ENCODE results near the gene JARID2.

The JARID2 gene

DNA sequence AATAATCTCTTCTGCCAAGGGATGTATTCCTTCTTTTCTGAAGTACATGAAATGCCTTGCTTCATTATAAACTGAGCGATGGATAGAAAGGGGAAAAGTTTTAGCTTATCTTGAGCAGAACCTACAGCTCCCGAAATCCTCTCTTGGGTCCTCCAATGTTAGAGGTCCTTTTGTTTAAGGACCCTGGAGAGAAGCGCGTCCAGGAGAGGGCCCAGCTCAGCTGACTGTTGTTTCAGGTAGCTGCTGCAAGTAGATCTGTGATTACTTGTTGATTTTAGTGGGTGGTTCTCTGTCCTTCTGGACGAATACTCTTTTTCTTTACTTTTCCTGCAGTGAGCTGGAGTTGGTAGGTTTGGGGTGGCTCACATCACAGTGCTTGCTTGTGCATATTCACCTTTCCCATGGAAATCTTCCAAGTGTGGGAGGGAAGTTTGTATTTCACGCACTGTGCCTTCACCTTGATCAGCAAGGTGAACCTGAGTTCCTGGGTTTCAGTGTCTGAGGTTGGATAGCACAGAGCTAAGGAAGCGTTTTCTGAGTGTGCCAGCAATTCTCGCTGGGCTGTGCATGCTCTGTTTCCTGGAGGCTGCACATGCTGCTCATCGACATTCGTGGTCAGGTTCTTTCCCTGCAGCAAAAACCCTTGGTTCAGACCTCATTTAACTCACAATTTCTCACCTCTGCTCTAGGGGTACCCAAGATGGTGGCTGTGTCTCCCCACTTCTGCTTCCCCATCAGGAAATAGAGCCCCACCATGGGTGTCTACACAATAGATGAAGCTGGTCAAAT is 176.3 kb downstream of the JARID2 start:
- no peak for DNase-seq (ENCODE audit: low spot score)

DNA sequence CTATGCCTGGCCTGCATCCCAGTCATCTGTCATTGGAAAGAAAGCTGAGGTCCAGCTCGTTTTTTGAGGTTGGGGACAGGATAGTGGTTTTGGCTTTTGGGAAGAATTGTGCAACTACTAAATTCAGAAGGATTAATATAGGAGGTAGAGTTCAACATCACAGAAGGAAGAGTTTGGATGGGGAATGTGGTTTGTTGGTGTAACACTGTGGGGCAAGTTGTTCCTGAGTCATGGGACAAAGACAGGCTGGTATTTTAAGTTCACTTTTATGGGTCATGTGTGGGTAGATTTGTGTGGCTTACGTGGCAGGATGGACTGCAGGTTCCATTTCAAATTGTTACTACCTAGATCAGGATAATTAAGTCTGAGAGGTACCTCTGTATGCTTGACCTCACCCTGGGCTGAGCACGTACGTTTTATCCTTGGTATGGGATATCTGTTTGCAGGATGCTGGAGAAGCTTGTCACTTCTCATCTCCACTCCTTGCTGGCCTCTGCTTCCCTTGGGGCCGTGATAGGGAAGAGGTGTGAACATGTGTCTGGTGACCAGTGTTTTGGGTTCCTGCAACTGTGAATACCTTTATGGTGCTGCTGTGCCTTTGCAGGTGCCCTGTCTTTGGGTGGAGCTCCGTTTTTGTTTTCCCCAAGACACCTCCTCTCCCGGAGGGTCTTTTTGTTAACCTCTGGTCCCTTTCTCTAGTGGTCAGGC is 177.6 kb downstream of the JARID2 start:
- DNase-seq (ENCODE audit: low spot score): no peak

DNA sequence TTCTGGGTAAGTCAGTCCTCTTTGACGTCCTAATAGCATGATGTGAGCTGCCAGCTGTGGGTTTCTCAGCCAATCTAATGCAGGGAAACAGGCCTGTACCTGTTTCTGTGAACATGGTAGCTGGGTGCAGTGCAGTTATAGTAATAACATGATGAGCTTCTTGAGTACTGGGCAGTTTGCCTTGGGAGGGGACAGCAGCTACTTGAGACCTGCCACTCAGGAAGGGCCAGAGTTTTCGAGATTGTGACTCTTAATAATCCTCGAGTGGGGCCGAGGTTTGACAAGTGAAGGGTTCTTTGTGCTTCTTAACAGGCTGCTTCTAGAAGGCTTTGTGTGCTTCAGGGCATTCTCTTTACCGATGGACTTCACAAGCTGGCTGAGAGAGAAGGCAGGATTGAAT is 180.1 kb downstream of the JARID2 start:
- DNase-seq (ENCODE audit: low spot score): no peak

DNA sequence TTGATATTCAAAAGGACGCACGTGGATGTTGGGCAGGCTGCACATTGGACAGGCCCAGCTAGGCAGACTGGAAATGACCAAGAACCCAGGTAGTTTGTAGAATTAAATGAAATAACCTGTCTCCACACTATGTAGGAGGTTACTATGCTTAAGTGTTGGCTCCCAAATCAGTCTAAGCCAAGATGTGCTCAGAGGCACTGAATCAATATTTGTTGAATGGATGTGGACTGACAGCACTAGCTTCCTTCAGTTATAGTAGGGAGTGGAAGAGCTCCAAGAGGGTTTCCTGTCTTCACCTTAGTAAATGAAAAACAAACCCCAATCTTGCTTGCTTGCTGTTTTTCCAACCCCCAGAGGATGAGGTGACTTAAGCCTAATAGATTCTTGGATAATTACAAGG is 180.5 kb downstream of the JARID2 start:
- DNase-seq (ENCODE audit: low spot score): no peak

DNA sequence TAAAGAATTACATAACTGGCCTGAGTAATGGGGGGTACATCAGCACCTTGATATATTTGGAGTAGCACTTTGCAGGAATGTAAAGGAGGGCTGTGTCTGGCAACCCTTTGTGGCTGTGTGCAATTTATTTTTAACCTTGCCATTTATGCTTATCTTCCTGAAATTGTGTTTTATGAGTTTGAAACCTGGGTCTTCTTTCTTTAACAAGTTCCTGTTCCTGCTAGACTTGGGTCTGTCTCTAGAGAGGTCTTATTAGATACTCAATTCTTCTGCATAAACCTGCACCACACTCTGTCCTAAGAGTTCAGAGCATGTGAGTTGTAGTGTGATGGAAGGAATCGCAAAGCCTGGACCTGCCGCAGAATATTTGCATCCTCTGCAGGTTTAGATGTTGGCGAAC is 181.0 kb downstream of the JARID2 start:
- DNase-seq (ENCODE audit: low spot score): no peak

DNA sequence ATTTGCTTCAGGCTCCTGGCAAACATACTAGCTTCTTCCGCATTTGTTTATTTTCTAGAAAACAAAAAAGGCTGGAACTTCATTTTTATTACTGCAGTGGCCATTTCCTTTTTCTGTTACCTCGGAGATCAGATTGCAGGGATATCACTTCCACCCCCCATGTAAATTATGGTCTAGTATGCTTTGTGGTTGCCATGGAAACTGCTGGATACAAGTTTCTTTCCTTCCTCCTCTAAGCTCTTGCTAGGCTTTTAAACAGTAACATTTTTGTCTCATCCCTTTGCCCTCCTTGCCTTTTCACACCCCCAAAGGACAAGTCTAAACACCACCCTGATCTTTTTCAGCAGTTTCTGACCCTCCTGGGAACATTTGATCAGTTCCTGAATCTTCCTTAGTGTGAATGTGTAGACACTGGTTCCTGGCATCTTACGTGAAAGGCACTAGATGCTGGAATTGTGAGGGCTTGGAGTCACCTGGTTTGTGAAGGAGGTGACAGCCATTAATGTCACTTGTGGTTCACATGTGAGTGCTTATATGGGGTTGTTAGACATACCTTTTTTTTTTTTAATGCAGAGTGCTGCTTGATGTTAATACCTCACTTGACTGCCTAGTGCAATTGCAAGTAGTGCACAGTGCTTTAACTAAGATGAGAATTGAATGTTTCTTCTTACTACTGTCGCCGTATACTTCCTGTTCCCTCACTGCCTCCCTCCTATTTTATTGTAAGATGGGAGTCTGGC is 181.6 kb downstream of the JARID2 start:
- peak; percentile 29 for DNase-seq (ENCODE audit: low spot score)

DNA sequence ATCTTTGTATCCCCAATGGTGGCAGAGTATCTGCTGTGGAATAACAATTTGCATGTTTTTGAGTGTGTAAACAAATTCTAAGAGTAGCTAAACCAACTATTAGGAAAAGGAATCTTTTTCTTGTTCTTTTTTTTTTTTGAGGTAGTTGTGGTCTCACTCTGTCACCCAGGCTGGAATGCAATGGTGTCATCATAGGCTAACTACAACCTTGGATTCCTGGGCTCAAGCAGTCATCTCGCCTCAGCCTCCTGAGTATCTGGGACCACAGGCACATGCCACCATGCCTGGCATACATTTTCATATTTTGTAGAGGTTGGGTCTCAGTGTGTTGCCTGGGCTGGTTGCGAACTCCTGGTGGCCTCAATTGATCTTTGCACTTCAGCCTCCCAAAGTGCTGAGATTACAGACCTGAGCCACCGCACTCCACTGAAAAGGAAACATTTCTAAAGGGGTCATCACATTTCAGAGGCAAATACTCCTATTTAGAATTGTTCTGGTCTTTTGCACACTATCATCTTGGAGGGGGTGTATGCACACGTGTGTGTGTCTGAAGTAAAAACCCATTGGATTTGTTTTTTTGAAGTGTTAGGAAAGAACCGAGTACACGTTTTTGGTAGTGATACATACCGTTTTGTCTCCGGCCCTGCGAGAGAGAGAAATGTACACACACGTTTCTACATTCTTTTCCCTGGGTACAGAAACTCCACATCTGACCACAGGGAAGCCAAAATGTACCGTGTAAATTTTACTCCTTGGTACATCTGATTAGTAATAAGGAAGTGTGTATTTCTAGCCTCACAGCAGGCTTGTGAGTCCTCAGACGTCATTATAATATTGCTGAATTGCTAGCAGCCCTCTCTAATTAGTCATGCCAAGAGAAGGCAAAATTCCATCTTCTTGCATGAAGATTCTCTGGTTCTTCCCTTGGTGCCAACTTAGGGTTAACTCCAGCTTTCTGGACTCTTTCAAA is 183.6 kb downstream of the JARID2 start:
- no peak for DNase-seq (ENCODE audit: low spot score)

DNA sequence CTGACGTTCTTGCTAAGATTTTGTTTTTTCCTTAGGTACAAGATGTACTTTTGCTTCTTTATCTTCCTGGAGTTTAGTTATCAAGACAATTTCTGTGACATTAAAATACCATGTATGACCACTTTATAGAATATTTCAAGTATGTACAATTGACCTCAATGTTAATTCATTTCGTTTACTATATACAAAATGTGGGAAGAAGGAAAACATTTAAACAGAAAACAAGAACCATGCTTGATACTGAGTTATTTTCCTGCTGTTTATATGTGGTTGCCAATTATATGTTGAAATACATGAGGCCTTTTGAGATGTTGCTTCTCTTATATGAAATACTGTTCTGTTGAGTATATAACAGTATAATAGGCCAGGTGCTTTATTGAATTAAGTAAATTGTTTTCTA is 184.3 kb downstream of the JARID2 start:
- DNase-seq (ENCODE audit: low spot score): no peak

DNA sequence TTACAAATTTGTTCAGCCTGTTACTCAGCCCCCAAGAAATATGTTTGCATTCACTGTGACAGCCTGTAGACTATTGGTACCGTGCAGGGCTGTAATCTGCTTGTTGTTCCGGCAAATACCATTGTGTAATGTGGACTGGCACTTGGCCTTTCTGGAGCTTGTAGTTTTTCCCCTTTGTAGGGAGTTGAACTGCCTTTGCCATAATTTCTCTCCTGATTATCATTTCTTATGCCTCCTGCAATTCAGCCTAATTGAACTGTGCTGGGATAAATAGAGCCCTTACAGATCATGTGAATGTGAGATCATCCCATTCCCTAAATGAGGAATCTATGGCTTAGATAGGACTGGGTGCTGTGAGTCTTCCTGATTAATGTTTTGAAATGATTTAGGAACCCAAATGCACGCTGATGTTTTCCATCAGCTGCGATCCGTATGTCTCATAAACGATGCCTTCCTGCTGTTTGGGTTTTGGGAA is 185.1 kb downstream of the JARID2 start:
- DNase-seq (ENCODE audit: low spot score): no peak

DNA sequence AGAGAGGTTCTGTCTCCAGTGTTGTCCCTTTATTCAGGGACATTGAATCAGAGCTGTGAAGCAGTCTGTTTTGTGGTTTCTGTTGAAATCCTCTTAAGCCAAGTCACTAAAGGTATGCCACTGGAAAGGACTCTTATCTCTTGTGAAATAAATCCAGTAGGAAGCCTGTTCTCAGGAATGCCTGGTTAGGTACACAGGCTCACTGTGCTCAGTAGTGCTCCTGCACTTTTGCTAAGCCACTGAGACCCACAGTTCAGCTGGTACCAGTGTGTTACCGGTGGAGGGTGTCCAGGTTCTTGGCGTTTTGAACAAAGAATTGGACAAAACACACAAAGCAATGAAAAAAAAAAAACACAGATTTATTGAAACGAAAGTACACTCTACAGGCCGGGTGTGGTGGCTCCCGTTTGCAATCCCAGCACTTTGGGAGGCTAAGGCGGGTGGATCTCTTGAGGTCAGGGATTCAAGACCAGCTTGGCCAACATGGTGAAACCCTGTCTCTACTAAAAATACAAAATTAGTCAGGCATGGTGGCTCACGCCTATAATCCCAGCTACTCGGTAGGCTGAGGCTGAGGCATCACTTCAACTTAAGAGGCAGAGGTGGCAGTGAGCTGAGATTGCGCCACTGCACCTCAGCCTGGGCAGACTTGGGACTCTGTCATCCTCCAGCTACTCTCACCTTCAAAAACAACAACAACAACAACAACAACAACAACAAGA is 186.1 kb downstream of the JARID2 start:
- DNase-seq (ENCODE audit: low spot score): no peak

DNA sequence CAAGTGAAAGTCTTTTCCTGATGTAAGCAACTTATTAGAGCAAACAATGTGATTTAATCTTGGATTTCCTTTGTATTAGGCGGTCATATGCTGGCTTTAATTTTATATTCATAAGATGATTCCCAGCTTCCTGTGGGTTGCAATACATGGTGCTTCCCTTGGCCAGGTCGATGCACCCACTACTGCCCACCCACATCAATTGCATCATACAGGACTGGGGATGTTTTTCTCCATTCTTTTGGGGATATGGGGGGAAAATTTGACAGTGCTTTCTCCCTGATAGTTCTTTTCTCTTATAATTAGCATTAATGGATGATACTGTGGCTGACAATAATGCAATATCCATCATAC is 187.6 kb downstream of the JARID2 start:
- DNase-seq (ENCODE audit: low spot score): no peak

DNA sequence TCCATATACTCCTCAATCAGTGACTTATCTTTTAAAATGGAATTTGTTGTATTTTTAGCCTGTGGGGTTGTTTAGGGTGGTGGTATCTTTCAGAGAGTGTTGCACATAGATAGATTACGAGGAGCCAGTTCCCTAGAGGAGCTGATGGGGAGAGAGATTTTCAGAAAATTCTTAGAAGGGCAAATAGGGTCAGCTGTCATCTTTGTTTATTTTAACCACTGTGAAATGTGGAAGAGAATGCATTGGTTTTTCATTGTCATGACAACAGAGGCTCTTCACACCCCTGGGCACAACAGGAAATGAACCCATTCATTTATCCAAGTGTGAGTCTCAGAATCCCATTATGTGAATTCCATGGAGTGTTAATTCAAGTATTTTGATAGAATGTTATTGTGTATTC is 188.4 kb downstream of the JARID2 start:
- DNase-seq (ENCODE audit: low spot score): no peak

DNA sequence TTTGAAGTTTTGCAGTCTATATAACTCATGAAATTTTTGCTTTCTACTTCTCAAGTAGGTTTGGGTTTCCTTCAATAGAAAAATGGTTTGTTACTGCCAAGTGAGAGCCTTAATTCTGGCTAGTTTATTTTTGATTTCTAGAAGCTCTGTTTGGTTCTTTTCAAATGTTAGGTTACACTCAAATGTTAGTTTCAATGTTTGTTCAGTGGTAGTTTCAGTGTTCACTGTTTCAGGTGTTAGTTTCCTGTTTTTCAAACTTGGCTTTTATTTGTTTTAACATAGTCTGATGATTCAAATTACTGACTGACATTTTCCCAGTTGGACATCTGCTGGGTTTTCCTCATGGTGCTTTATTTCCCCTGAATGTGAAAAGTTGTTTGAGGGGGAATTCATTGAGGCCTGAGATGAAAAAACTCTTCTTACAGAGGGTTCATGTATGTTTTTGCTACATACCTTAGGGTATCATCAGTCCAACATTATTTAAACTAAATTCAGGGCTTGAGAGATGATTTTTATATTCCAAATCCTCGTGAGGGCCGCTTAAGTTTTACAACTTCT is 189.0 kb downstream of the JARID2 start:
- no peak for DNase-seq (ENCODE audit: low spot score)

DNA sequence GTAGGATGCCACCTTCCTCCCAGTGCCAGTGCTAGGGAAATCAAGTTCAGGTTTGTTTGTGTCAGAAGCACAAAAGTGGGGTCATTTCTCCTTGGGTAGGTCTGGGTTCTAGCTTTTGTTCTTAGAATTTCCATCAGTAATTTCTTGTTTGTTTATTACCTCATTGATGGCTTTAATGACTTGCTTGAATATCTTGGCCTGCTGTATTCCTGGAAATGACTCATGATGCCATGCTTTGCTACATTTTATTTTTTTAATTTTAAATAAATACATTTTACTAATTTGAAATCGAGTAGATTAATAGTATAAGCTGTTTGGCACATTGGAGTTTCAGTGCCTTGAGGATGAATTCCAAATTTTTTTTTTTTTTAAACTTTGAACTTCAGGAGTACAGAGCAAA is 189.6 kb downstream of the JARID2 start:
- no peak for DNase-seq (ENCODE audit: low spot score)

DNA sequence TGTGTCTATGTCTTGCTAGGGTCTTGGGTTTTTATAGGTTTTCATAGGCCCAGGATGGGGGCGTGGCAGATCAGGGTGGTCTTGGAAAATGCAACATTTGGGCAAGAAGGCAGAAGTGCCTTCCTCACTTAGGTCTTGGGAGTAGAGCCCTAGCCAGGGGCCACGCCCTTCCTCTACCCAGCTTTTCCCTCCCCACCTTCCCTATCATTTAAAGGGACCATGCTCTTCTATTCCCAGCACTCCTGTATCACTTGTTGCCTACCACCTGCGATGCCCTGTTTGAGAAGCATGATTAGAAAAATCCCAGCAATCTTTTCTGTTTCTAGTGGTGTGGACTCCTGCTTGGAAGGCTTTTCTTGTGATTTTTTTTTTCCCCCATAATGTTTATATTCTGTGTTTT is 190.6 kb downstream of the JARID2 start:
- DNase-seq (ENCODE audit: low spot score): no peak

DNA sequence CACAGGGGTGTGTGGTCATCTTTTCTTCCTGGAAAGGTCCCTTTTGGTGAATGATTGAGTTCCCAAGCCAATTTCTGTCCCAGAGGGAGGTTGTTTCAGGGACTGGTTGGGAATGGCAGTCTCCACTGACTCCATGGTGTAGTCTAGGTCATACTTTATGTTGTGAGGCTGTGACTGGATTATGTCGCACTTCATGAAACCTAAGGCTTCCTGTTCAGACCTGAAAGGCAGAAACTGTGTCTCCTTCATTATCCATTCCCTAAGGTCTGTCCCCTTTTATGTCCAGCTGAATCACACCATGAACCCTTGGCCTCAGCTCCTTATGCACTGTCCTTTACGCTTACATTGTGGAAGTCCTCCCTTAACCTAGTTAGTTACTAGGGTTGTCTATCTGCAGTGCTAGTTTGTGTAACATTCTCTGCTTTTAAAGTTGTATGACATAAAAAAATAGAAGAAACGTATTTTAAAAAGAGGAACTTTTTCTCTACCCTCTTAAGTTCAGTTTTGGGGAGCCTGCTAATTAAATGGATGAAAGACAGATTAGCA is 191.3 kb downstream of the JARID2 start:
- no peak for DNase-seq (ENCODE audit: low spot score)

DNA sequence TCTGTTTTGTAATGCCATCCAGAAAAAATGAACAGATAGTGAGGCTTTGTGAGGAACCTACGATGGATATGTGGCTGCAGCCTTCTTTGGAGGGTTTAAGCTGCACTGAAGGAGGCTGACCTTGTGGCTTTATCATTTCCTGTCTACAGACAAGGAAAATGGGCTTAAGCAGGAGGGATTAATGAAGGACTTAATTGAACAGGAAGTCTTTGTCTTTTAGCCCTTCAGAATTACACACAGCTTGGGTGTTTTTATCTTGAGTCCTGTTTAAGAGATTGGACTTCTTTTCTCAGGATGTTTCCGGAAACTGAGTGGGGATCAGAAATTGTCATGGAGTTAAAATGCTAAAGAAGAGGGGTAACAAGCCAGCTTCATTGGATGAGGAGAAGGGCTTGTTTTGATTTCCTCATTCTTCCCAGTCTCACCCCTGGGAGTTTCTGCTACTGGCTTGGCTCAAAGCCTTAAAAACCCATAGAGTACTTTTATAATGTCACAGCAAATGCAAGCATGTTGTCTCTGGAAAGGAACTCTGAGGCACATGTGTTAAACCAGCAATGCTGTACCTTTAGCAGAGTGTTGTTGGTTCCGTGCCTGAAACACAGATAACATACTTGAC is 193.6 kb downstream of the JARID2 start:
- DNase-seq (ENCODE audit: low spot score): no peak

DNA sequence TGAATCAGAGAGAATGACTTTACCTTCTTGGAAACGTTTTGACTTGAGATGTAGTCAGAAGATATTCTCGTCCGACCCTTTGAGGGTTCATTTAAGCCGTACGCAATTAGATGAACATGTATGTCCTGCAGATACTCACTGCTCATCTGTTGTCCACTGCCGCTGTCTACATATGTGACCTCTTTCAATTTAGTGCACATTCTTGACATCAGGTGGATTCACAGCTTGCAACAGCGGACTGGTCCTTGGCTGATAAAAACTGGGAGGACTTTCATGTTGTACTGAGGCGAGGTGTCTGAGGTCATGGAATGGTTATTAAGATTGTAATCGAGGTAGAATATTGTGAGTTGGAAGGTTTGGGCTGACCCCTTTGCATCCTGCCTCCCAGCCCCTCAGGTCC is 194.2 kb downstream of the JARID2 start:
- no peak for DNase-seq (ENCODE audit: low spot score)

DNA sequence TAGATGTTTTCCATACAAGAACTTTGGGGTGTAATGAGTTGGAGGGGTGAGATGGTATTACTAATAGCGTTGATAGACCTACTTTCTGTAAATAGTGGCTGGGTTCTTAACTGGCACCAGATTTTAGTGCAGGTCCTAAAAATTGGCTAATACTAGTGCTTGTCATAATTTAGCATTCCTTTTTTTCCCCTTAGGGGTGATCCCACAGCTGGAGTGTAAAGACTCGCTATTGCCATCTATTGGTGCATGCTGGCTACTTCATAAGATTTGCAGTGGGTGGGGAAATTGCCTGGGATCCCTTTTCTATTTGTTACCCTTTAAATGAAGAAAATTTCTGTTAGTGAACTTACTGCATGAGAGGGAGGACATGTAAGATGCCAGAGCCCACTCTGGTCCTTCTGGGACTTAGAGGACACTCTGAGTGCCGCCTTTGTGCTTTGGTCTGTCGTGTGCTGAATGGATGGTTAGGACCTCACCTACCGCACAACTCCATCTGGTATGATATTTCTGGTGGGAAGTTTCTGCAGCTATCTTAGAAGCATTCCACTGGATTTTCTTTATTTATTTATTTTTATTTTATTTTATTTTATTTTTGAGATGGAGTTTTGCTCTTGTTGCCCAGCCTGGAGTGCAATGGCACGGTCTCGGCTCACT is 195.5 kb downstream of the JARID2 start:
- peak; percentile 66 for DNase-seq (ENCODE audit: low spot score)

DNA sequence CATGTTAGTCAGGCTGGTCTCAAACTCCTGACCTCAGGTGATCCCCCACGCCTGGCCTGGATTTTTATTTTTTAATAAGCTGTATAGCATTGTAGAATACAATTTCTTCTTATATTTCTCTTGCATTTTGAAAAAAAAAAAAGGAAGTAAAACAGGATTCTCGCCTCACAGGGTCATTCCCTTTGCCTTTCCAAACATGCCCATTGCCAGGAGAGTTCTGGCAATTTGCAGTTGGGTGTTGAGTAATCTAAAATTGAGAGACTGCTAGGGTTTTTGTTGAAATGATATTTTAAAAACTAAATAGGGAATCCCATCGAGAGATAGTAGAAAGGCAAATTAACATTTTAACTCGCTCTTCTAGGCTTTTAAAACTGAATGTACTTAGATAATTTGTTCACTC is 196.1 kb downstream of the JARID2 start:
- no peak for DNase-seq (ENCODE audit: low spot score)
